EH (cell line): ENCODE results near the gene DNM3.
"Not testable (repeated sequence)": the region's sequence is repeated elsewhere in the genome, so short reads cannot be mapped to it uniquely, and the experiment has no call there.

Experiments used
- DNase-seq: peaks from one replicate; pipeline ENCODE4 v3.0.0-alpha.2; 2015; ENCODE audit warnings: low read depth

DNM3 gene

GRCh38 chr1:172024944-172025738 lies 183.8 kb downstream of the DNM3 start:
- DNase-seq: not testable (repeated sequence)

- peak; percentile 85 for DNase-seq
These were observed 199.2 kb downstream of the DNM3 start for GRCh38 chr1:172040466-172040865.

GRCh38 chr1:172041102-172041501 lies 199.8 kb downstream of the DNM3 start:
- DNase-seq: no peak

- peak; percentile 20 for DNase-seq
These were observed 200.4 kb downstream of the DNM3 start for GRCh38 chr1:172041742-172042141.

- no peak for DNase-seq
These were observed 202.6 kb downstream of the DNM3 start for GRCh38 chr1:172043900-172044299.

- no peak for DNase-seq
These were observed 210.6 kb downstream of the DNM3 start for GRCh38 chr1:172051898-172052297.

GRCh38 chr1:172054172-172054571 lies 212.9 kb downstream of the DNM3 start:
- no peak for DNase-seq

GRCh38 chr1:172055816-172056419 lies 214.6 kb downstream of the DNM3 start:
- DNase-seq: not testable (repeated sequence)

- DNase-seq: no peak
These were observed 227.0 kb downstream of the DNM3 start for GRCh38 chr1:172068334-172068733.

GRCh38 chr1:172069051-172069450 lies 227.8 kb downstream of the DNM3 start:
- DNase-seq: no peak

- DNase-seq: no peak
These were observed 228.2 kb downstream of the DNM3 start for GRCh38 chr1:172069534-172069933.

GRCh38 chr1:172070055-172070454 lies 228.8 kb downstream of the DNM3 start:
- DNase-seq: no peak

- no peak for DNase-seq
These were observed 230.4 kb downstream of the DNM3 start for GRCh38 chr1:172071746-172072145.

- not testable (repeated sequence) for DNase-seq
These were observed 238.6 kb downstream of the DNM3 start for GRCh38 chr1:172079859-172080258.

GRCh38 chr1:172083191-172083590 lies 241.9 kb downstream of the DNM3 start:
- peak; percentile 32 for DNase-seq

- no peak for DNase-seq
These were observed 243.6 kb downstream of the DNM3 start for GRCh38 chr1:172084876-172085275.

- no peak for DNase-seq
These were observed 244.0 kb downstream of the DNM3 start for GRCh38 chr1:172085317-172085716.

- DNase-seq: no peak
These were observed 244.8 kb downstream of the DNM3 start for GRCh38 chr1:172086137-172086536.

GRCh38 chr1:172088256-172088655 lies 247.0 kb downstream of the DNM3 start:
- no peak for DNase-seq

- DNase-seq: peak; percentile 56
These were observed 248.6 kb downstream of the DNM3 start for GRCh38 chr1:172089768-172090510.

- no peak for DNase-seq
These were observed 249.2 kb downstream of the DNM3 start for GRCh38 chr1:172090511-172090817.

GRCh38 chr1:172095846-172096245 lies 254.5 kb downstream of the DNM3 start:
- DNase-seq: no peak

GRCh38 chr1:172105230-172105629 lies 263.9 kb downstream of the DNM3 start:
- peak; percentile 21 for DNase-seq
